GM19438 (cell line): ENCODE data around the gene LRRC3.

Source experiments
- ATAC-seq: cut with Tn5 transposase; IDR thresholded peaks from one replicate; pipeline ENCODE4 v1.9.1; 2021; ENCODE audit warnings: low read depth; ENCODE audit not compliant: unreplicated experiment

LRRC3 gene

GRCh38 chr21:44423941-44424607 is 31.2 kb upstream of the LRRC3 start:
- no peak for ATAC-seq

GRCh38 chr21:44424608-44425306 is 30.6 kb upstream of the LRRC3 start:
- ATAC-seq, result no peak

- no peak for ATAC-seq
Observed at GRCh38 chr21:44425307-44425894, 29.9 kb upstream of the LRRC3 start.

- ATAC-seq, result no peak
Observed at GRCh38 chr21:44425895-44426662, 29.2 kb upstream of the LRRC3 start.

GRCh38 chr21:44426663-44427191 is 28.6 kb upstream of the LRRC3 start:
- no peak for ATAC-seq

GRCh38 chr21:44427241-44428120 is 27.8 kb upstream of the LRRC3 start:
- ATAC-seq, result no peak

- no peak for ATAC-seq
Observed at GRCh38 chr21:44428281-44428960, 26.9 kb upstream of the LRRC3 start.

- ATAC-seq, result no peak
Observed at GRCh38 chr21:44429894-44430293, 25.4 kb upstream of the LRRC3 start.

GRCh38 chr21:44431300-44431699 is 24.0 kb upstream of the LRRC3 start:
- ATAC-seq, result no peak

- ATAC-seq, result no peak
Observed at GRCh38 chr21:44432841-44433790, 22.2 kb upstream of the LRRC3 start.

- no peak for ATAC-seq
Observed at GRCh38 chr21:44433791-44434567, 21.3 kb upstream of the LRRC3 start.

- ATAC-seq, result no peak
Observed at GRCh38 chr21:44434568-44434925, 20.8 kb upstream of the LRRC3 start.

GRCh38 chr21:44434936-44435635 is 20.2 kb upstream of the LRRC3 start:
- ATAC-seq, result no peak

- ATAC-seq, result no peak
Observed at GRCh38 chr21:44436111-44436611, 19.1 kb upstream of the LRRC3 start.

GRCh38 chr21:44436958-44437357 is 18.4 kb upstream of the LRRC3 start:
- no peak for ATAC-seq

GRCh38 chr21:44437371-44437695 is 18.0 kb upstream of the LRRC3 start:
- no peak for ATAC-seq
